Liver (tissue), 3 donors: Measurements from ENCODE around the gene TBC1D9B.

Source experiments
- CTCF ChIP-seq: fragments of 150-350 bp; IDR thresholded peaks from 2 replicates; pipeline ENCODE4 v1.5.1; 2017; ENCODE audit warnings: improper control_type of control experiment, low read depth, low read length; ENCODE audit not compliant: missing input control
- EGR1 ChIP-seq, 2 donors: IDR thresholded peaks; 2 replicates each; pipeline ENCODE4 v1.6.1; 2016 to 2018; ENCODE audit warnings: antibody characterized with exemption in 2 of 2, low read depth in 2 of 2
- FOXA1 ChIP-seq: IDR thresholded peaks from 2 replicates; pipeline ENCODE4 v1.6.1; 2016; ENCODE audit warnings: antibody characterized with exemption
- GABPA ChIP-seq, 2 donors: IDR thresholded peaks in 1 of 2; conservative IDR thresholded peaks in 1 of 2; 2 replicates each; pipeline ENCODE4 v1.6.1; 2016; ENCODE audit warnings: antibody characterized with exemption in 2 of 2, mild to moderate bottlenecking in 1 of 2, moderate library complexity in 1 of 2
- JUND ChIP-seq, 2 donors: IDR thresholded peaks; 2 replicates each; pipeline ENCODE4 v1.6.1; 2016; ENCODE audit warnings: antibody characterized with exemption in 2 of 2
- MAX ChIP-seq: IDR thresholded peaks from 2 replicates; pipeline ENCODE4 v1.6.1; 2016; ENCODE audit warnings: antibody characterized with exemption
- RAD21 ChIP-seq, 2 donors: IDR thresholded peaks; 2 replicates each; pipeline ENCODE4 v1.6.1; 2016; ENCODE audit warnings: antibody characterized with exemption in 2 of 2, mild to moderate bottlenecking in 2 of 2
- REST ChIP-seq: IDR thresholded peaks from 2 replicates; pipeline ENCODE4 v1.6.1; 2016; ENCODE audit warnings: antibody characterized with exemption, mild to moderate bottlenecking
- SP1 ChIP-seq: IDR thresholded peaks from 2 replicates; pipeline ENCODE4 v1.6.1; 2018; ENCODE audit warnings: antibody characterized with exemption, mild to moderate bottlenecking
- TAF1 ChIP-seq: conservative IDR thresholded peaks from 2 replicates; pipeline ENCODE4 v1.6.1; 2016; ENCODE audit warnings: antibody characterized with exemption, mild to moderate bottlenecking
- YY1 ChIP-seq: IDR thresholded peaks from 2 replicates; pipeline ENCODE4 v1.6.1; 2016; ENCODE audit warnings: antibody characterized with exemption, mild to moderate bottlenecking
- ZBTB33 ChIP-seq: IDR thresholded peaks from 2 replicates; pipeline ENCODE4 v1.6.1; 2016; ENCODE audit warnings: antibody characterized with exemption
- TF ChIP-seq, protein P1 (sequence below): IDR thresholded peaks from 2 replicates; pipeline ENCODE4 v1.6.1; 2016; ENCODE audit warnings: antibody characterized with exemption
- donor health status: healthy.
- donor health status: healthy.

- TF ChIP-seq CTCF (no peak), MAX (no peak), EGR1 (IDR thresholded peaks at IDR 0.05; ENCODE audit: low read depth in 2 of 2) (no peak), ZBTB33 (no peak), SP1 (no peak), RAD21 (IDR thresholded peaks at IDR 0.05) (no peak), JUND (IDR thresholded peaks at IDR 0.05) (no peak), GABPA (IDR thresholded peaks at IDR 0.05 in 1 of 2, conservative IDR thresholded peaks at IDR 0.05 in 1 of 2) (no peak), FOXA1 (no peak), REST (no peak), YY1 (no peak), TAF1 (no peak)
- TF ChIP-seq, protein P1, sequence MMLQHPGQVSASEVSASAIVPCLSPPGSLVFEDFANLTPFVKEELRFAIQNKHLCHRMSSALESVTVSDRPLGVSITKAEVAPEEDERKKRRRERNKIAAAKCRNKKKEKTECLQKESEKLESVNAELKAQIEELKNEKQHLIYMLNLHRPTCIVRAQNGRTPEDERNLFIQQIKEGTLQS, result no peak
Observed at GRCh38 chr5:179901915-179902762, 5.6 kb downstream of the TBC1D9B start.
